HL-60 (cell line): ENCODE measurements around the gene LANCL1.

Experiments
- POLR2AphosphoS5 ChIP-seq: IDR thresholded peaks from 2 replicates; pipeline ENCODE4 v1.6.1; 2012; ENCODE audit warnings: low read depth
- TF ChIP-seq, protein P1 (sequence below): IDR thresholded peaks from one replicate; pipeline ENCODE4 v1.5.1; 2011; ENCODE audit warnings: low read length, control low read depth, inconsistent platforms; ENCODE audit not compliant: insufficient read depth

- TF ChIP-seq, protein P1, sequence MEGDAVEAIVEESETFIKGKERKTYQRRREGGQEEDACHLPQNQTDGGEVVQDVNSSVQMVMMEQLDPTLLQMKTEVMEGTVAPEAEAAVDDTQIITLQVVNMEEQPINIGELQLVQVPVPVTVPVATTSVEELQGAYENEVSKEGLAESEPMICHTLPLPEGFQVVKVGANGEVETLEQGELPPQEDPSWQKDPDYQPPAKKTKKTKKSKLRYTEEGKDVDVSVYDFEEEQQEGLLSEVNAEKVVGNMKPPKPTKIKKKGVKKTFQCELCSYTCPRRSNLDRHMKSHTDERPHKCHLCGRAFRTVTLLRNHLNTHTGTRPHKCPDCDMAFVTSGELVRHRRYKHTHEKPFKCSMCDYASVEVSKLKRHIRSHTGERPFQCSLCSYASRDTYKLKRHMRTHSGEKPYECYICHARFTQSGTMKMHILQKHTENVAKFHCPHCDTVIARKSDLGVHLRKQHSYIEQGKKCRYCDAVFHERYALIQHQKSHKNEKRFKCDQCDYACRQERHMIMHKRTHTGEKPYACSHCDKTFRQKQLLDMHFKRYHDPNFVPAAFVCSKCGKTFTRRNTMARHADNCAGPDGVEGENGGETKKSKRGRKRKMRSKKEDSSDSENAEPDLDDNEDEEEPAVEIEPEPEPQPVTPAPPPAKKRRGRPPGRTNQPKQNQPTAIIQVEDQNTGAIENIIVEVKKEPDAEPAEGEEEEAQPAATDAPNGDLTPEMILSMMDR: no peak
- TF ChIP-seq POLR2AphosphoS5: no peak
Measured at GRCh38 chr2:210515911-210516310, 39.4 kb upstream of the LANCL1 start.
